Effector CD4-positive, alpha-beta T cell (primary cell): ENCODE measurements around the gene CALR3.
"Not testable (repeated sequence)": the region's sequence is repeated elsewhere in the genome, so short reads cannot be mapped to it uniquely, and the experiment has no call there.

Experiments used
- DNase-seq: peaks from one replicate; pipeline ENCODE4 v3.0.0-alpha.2; 2020

CALR3 gene

GRCh38 chr19:16457195-16457953, 38.6 kb downstream of the CALR3 start:
- no peak for DNase-seq

GRCh38 chr19:16456652-16457194, 39.2 kb downstream of the CALR3 start:
- DNase-seq = no peak

GRCh38 chr19:16455489-16455888, 40.5 kb downstream of the CALR3 start:
- DNase-seq = no peak

GRCh38 chr19:16454351-16454918, 41.5 kb downstream of the CALR3 start:
- DNase-seq = no peak

GRCh38 chr19:16452325-16452724, 43.6 kb downstream of the CALR3 start:
- DNase-seq = no peak

GRCh38 chr19:16449330-16449961, 46.5 kb downstream of the CALR3 start:
- DNase-seq = no peak

- not testable (repeated sequence) for DNase-seq
Observed at GRCh38 chr19:16448872-16449271, 47.1 kb downstream of the CALR3 start.

- DNase-seq = no peak
Observed at GRCh38 chr19:16446724-16447368, 49.1 kb downstream of the CALR3 start.

GRCh38 chr19:16446108-16446723, 49.8 kb downstream of the CALR3 start:
- no peak for DNase-seq

- DNase-seq = no peak
Observed at GRCh38 chr19:16445238-16446107, 50.5 kb downstream of the CALR3 start.

- no peak for DNase-seq
Observed at GRCh38 chr19:16444269-16444600, 51.7 kb downstream of the CALR3 start.

GRCh38 chr19:16442386-16443276, 53.3 kb downstream of the CALR3 start:
- no peak for DNase-seq

GRCh38 chr19:16441661-16442162, 54.3 kb downstream of the CALR3 start:
- DNase-seq = no peak

GRCh38 chr19:16436780-16437332, 59.1 kb downstream of the CALR3 start:
- no peak for DNase-seq

- DNase-seq = no peak
Observed at GRCh38 chr19:16435999-16436650, 59.8 kb downstream of the CALR3 start.

GRCh38 chr19:16435238-16435917, 60.6 kb downstream of the CALR3 start:
- no peak for DNase-seq

GRCh38 chr19:16433986-16434385, 62.0 kb downstream of the CALR3 start:
- no peak for DNase-seq

GRCh38 chr19:16429759-16430091, 66.2 kb downstream of the CALR3 start:
- DNase-seq = no peak

- DNase-seq = no peak
Observed at GRCh38 chr19:16429066-16429758, 66.8 kb downstream of the CALR3 start.
